ENCODE measurements around the gene CCNO.
A peak's percentile ranks its signal among the peaks of the same experiment; 100 is the strongest.

The CCNO gene

GRCh38 chr5:55241746-55242145, 8.3 kb upstream of the CCNO start:
- H3K4me3 ChIP-seq (ENCODE audit: low read length): no peak overlapping the region
- DNase-seq (ENCODE audit: low read depth): no peak
- no peak for TF ChIP-seq CTCF (conservative IDR thresholded peaks at IDR 0.05; ENCODE audit: low read length)

GRCh38 chr5:55236800-55237199, 3.4 kb upstream of the CCNO start:
- H3K4me3 ChIP-seq (ENCODE audit: low read length): no peak overlapping the region
- no peak for TF ChIP-seq CTCF (conservative IDR thresholded peaks at IDR 0.05; ENCODE audit: low read length)
- DNase-seq (ENCODE audit: low read depth): no peak

GRCh38 chr5:55234121-55234700, 803 bp upstream of the CCNO start:
- H3K4me3 ChIP-seq (ENCODE audit: low read length): peak overlapping the region; percentile 48
- DNase-seq (ENCODE audit: low read depth): peak; percentile 18
- no peak for TF ChIP-seq CTCF (conservative IDR thresholded peaks at IDR 0.05; ENCODE audit: low read length)

- H3K4me3 ChIP-seq (ENCODE audit: low read length): peak overlapping the region; percentile 48
- DNase-seq (ENCODE audit: low read depth): no peak
- TF ChIP-seq CTCF (conservative IDR thresholded peaks at IDR 0.05; ENCODE audit: low read length): no peak
These were observed 980 bp downstream of the CCNO start for GRCh38 chr5:55232271-55232984.

GRCh38 chr5:55231919-55232270, 1.5 kb downstream of the CCNO start:
- no peak overlapping the region; the same call in 1 of the 2 replicates for H3K4me3 ChIP-seq (ENCODE audit: low read length)
- TF ChIP-seq CTCF (conservative IDR thresholded peaks at IDR 0.05; ENCODE audit: low read length): no peak
- no peak for DNase-seq (ENCODE audit: low read depth)

- DNase-seq (ENCODE audit: low read depth): peak; percentile 11
- no peak for TF ChIP-seq CTCF (conservative IDR thresholded peaks at IDR 0.05; ENCODE audit: low read length)
- H3K4me3 ChIP-seq (ENCODE audit: low read length): peak overlapping the region; percentile 27; the same call in 1 of the 2 replicates
These were observed 2.1 kb downstream of the CCNO start for GRCh38 chr5:55231029-55231918.

Data from AG10803 (cell line).